ENCODE data around the gene SPOCK1. TPM values are rescaled to one million over a fixed set of nuclear protein-coding genes. Genes with fewer than 3 reads are reported as not detected.

SPOCK1 gene
- total RNA-seq, 1 experiment from 2014 or later = 10.9 TPM

GRCh38 chr5:137264573-137264972, 234.6 kb downstream of the SPOCK1 start:
- Mint-ChIP-seq H3K36me3 (ENCODE audit: insufficient read depth in 1 of 3, low read depth in 3 of 3) (no peaks in the 10 kb centered on the region; a peak in 1 of 7 replicates), H3K4me3 (no peak overlapping the region; a peak in 1 of 5 replicates), H3K27me3 (ENCODE audit: low read depth) (no peaks in the 10 kb centered on the region), H3K27ac (no peak overlapping the region), H3K4me1 (peaks cover 2 to 10% of the 10 kb centered on the region in 2 experiments; a peak in 2 of 4 replicates), H3K9me3 (no peaks in the 10 kb centered on the region)
- H2BK15ac ChIP-seq (ENCODE audit: low read depth, low read length) = no peak overlapping the region
- no peaks in the 10 kb centered on the region for H3K9me3 ChIP-seq (ENCODE audit: control insufficient read depth, low read depth, low read length)
- no peak overlapping the region for H2BK120ac ChIP-seq (ENCODE audit: low read depth, low read length, poor library complexity, severe bottlenecking)
- H3K14ac ChIP-seq (ENCODE audit: insufficient read depth, low read length) = no peak overlapping the region
- TF ChIP-seq, protein P1, sequence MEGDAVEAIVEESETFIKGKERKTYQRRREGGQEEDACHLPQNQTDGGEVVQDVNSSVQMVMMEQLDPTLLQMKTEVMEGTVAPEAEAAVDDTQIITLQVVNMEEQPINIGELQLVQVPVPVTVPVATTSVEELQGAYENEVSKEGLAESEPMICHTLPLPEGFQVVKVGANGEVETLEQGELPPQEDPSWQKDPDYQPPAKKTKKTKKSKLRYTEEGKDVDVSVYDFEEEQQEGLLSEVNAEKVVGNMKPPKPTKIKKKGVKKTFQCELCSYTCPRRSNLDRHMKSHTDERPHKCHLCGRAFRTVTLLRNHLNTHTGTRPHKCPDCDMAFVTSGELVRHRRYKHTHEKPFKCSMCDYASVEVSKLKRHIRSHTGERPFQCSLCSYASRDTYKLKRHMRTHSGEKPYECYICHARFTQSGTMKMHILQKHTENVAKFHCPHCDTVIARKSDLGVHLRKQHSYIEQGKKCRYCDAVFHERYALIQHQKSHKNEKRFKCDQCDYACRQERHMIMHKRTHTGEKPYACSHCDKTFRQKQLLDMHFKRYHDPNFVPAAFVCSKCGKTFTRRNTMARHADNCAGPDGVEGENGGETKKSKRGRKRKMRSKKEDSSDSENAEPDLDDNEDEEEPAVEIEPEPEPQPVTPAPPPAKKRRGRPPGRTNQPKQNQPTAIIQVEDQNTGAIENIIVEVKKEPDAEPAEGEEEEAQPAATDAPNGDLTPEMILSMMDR (conservative IDR thresholded peaks at IDR 0.05) = no peak
- H2AK5ac ChIP-seq (ENCODE audit: insufficient read length, low read length) = no peak overlapping the region
- no peaks in the 10 kb centered on the region for H3K79me1 ChIP-seq (ENCODE audit: insufficient read depth, low read depth, low read length, poor library complexity, severe bottlenecking)
- H3K4ac ChIP-seq (ENCODE audit: low read depth, low read length) = no peak overlapping the region
- no peaks in the 10 kb centered on the region for H3K4me1 ChIP-seq (ENCODE audit: insufficient read depth, low read length)
- no peaks in the 10 kb centered on the region for H4K20me1 ChIP-seq (ENCODE audit: control insufficient read depth, insufficient read depth, insufficient read length)
- no peaks in the 10 kb centered on the region for H3K79me2 ChIP-seq (ENCODE audit: insufficient read depth, low read length)
- H3K9ac ChIP-seq (ENCODE audit: extremely low read depth, insufficient read length, low read length) = no peak overlapping the region
- WGBS (ENCODE audit: extremely low coverage, insufficient read length, low lambda C conversion rate) = no CpG with 5 or more reads among the region's 4 CpGs
- no peak overlapping the region for H2AFZ ChIP-seq (ENCODE audit: low read length)
- no peak overlapping the region for H2BK5ac ChIP-seq (ENCODE audit: insufficient read length, low read length)
- no peak overlapping the region for H2BK20ac ChIP-seq (ENCODE audit: low read depth, low read length, poor library complexity, severe bottlenecking)
- H3K4me2 ChIP-seq (ENCODE audit: insufficient read depth, insufficient read length, low read length) = no peak overlapping the region
- no peak overlapping the region for H4K5ac ChIP-seq (ENCODE audit: insufficient read length, low read depth, low read length)
- H3K23ac ChIP-seq (ENCODE audit: insufficient read length, low read depth, low read length) = no peak overlapping the region
- DNase-seq = no peak
- H3T11ph ChIP-seq (ENCODE audit: low read length) = no peak overlapping the region
- no peak overlapping the region for H2BK12ac ChIP-seq (ENCODE audit: insufficient read length, low read depth, low read length)
- no peak overlapping the region for H3K18ac ChIP-seq (ENCODE audit: insufficient read length, low read depth, low read length)
- no peak overlapping the region for H3K27ac ChIP-seq (ENCODE audit: insufficient read length, low read depth, low read length)
- H4K91ac ChIP-seq (ENCODE audit: insufficient read length, low read depth, low read length) = no peak overlapping the region
- no peak overlapping the region for H3K56ac ChIP-seq (ENCODE audit: insufficient read length, low read depth, low read length)
- no peak overlapping the region for H4K8ac ChIP-seq (replicated peaks; ENCODE audit: insufficient read length, low read depth, low read length)
- H3K27me3 ChIP-seq (ENCODE audit: insufficient read depth, low read length) = no peaks in the 10 kb centered on the region
- no peaks in the 10 kb centered on the region for H3K23me2 ChIP-seq (ENCODE audit: insufficient read length, low read depth, low read length, poor library complexity, severe bottlenecking)

Measured in H9 (cell line).